ENCODE data around the gene ASB16.
"Not testable (repeated sequence)": the region's sequence is repeated elsewhere in the genome, so short reads cannot be mapped to it uniquely, and the experiment has no call there.

The ASB16 gene

GRCh38 chr17:44137891-44138709 is 32.4 kb upstream of the ASB16 start:
- Histone ChIP-seq H3K27me3 (ENCODE audit: insufficient read depth, insufficient read length) (no peaks in the 10 kb centered on the region), H3K4me3 (ENCODE audit: insufficient read length, low read depth) (peak overlapping the region; percentile 19), H3K4me1 (ENCODE audit: insufficient read depth, insufficient read length) (peaks cover 13% of the 10 kb centered on the region), H3K36me3 (ENCODE audit: insufficient read depth, insufficient read length, low read length) (no peaks in the 10 kb centered on the region), H3K9ac (ENCODE audit: insufficient read length, low read depth) (peak overlapping the region; percentile 66), H3K9me3 (ENCODE audit: insufficient read depth, low read length) (no peaks in the 10 kb centered on the region)
- DNase-seq (ENCODE audit: low read depth, low spot score): peak; percentile 47
- no peak for TF ChIP-seq ZNF274 (IDR thresholded peaks at IDR 0.05; ENCODE audit: low read depth, low read length)
- TF ChIP-seq SUZ12 (IDR thresholded peaks at IDR 0.05; ENCODE audit: extremely low read depth, insufficient read depth, insufficient read length): no peak
- TF ChIP-seq YY1 (IDR thresholded peaks at IDR 0.05; ENCODE audit: insufficient read depth, insufficient read length): no peak

DNA sequence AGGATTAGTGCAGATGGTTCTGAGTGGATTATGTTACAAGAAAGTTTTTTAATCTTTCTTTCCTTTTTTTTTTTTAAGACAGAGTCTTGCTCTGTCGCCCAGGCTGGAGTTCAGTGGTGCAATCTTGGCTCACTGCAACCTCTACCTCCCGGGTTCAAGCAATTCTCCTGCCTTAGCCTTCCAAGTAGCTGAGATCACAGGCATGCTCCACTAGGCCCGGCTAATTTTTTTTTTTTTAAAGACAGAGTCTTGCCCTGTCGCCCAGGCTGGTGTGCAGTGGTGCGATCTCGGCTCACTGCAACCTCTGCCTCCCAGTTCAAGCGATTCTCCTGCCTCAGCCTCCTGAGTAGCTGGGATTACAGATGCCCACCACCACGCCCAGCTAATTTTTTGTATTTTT is 26.6 kb upstream of the ASB16 start:
- H3K4me3 ChIP-seq (ENCODE audit: insufficient read length, low read depth); H3K4me1 ChIP-seq (ENCODE audit: insufficient read depth, insufficient read length); H3K27me3 ChIP-seq (ENCODE audit: insufficient read depth, insufficient read length); H3K9ac ChIP-seq (ENCODE audit: insufficient read length, low read depth); H3K9me3 ChIP-seq (ENCODE audit: insufficient read depth, low read length); DNase-seq (ENCODE audit: low read depth, low spot score): not testable (repeated sequence)
- H3K36me3 ChIP-seq (ENCODE audit: insufficient read depth, insufficient read length, low read length): peaks cover 39% of the 10 kb centered on the region

DNA sequence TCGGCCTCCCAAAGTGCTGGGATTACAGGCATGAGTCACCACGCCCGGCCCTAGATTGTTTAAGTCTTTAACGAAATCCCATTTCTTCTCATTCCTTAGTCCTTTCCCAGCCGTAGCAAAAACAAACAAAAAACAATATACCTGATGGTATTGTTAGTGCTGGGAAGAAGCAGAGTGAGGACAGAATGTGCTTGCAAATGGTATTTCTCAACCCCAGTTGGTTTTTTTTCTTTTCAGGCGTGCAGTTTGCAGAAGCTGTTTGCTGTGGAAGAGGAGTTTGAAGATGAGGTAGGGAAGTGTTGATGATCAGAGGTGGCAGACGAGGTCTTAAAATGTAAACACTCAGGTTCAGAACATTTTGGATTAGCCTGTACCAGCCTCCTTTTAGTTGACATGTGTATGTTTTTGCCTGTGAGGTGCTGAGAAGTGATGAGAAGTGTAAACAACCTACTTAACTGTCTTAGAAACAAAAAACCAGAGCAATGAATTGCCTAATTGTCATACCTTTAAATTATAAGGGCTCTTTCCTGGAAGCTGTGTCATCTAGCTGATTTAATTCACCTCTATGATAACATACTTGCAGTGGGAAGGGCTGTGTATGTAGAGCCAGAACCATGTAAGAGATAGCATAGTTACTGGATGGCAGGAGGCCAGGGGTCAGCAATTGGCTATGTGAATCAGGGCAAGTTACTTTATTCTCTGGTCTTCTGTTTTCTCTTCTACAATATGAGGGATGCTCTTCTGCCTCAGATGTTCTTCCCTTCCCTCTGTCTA is 25.4 kb upstream of the ASB16 start:
- DNase-seq (ENCODE audit: low read depth, low spot score): no peak

GRCh38 chr17:44146375-44147346 is 23.8 kb upstream of the ASB16 start:
- H3K36me3 ChIP-seq (ENCODE audit: insufficient read depth, insufficient read length, low read length): peaks cover 61% of the 10 kb centered on the region
- H3K27me3 ChIP-seq (ENCODE audit: insufficient read depth, insufficient read length): no peaks in the 10 kb centered on the region
- no peak overlapping the region for H3K9ac ChIP-seq (ENCODE audit: insufficient read length, low read depth)
- TF ChIP-seq SUZ12 (IDR thresholded peaks at IDR 0.05; ENCODE audit: extremely low read depth, insufficient read depth, insufficient read length) (no peak), YY1 (IDR thresholded peaks at IDR 0.05; ENCODE audit: insufficient read depth, insufficient read length) (no peak), ZNF274 (IDR thresholded peaks at IDR 0.05; ENCODE audit: low read depth, low read length) (no peak)
- H3K9me3 ChIP-seq (ENCODE audit: insufficient read depth, low read length): no peaks in the 10 kb centered on the region
- DNase-seq (ENCODE audit: low read depth, low spot score): no peak
- no peaks in the 10 kb centered on the region for H3K4me1 ChIP-seq (ENCODE audit: insufficient read depth, insufficient read length)
- no peak overlapping the region for H3K4me3 ChIP-seq (ENCODE audit: insufficient read length, low read depth)

More for the DNA sequence above, 25.4 kb upstream of the ASB16 start:
- no peak overlapping the region for H3K4me3 ChIP-seq (ENCODE audit: insufficient read length, low read depth)
- peaks cover 50% of the 10 kb centered on the region for H3K36me3 ChIP-seq (ENCODE audit: insufficient read depth, insufficient read length, low read length)
- H3K9me3 ChIP-seq (ENCODE audit: insufficient read depth, low read length): no peaks in the 10 kb centered on the region
- no peak overlapping the region for H3K9ac ChIP-seq (ENCODE audit: insufficient read length, low read depth)
- no peaks in the 10 kb centered on the region for H3K27me3 ChIP-seq (ENCODE audit: insufficient read depth, insufficient read length)
- no peak for TF ChIP-seq SUZ12 (IDR thresholded peaks at IDR 0.05; ENCODE audit: extremely low read depth, insufficient read depth, insufficient read length)
- TF ChIP-seq ZNF274 (IDR thresholded peaks at IDR 0.05; ENCODE audit: low read depth, low read length): no peak
- TF ChIP-seq YY1 (IDR thresholded peaks at IDR 0.05; ENCODE audit: insufficient read depth, insufficient read length): no peak
- H3K4me1 ChIP-seq (ENCODE audit: insufficient read depth, insufficient read length): no peaks in the 10 kb centered on the region

GRCh38 chr17:44147812-44148211 is 22.7 kb upstream of the ASB16 start:
- no peaks in the 10 kb centered on the region for H3K27me3 ChIP-seq (ENCODE audit: insufficient read depth, insufficient read length)
- no peak for TF ChIP-seq SUZ12 (IDR thresholded peaks at IDR 0.05; ENCODE audit: extremely low read depth, insufficient read depth, insufficient read length)
- TF ChIP-seq YY1 (IDR thresholded peaks at IDR 0.05; ENCODE audit: insufficient read depth, insufficient read length): no peak
- TF ChIP-seq ZNF274 (IDR thresholded peaks at IDR 0.05; ENCODE audit: low read depth, low read length): no peak
- H3K4me3 ChIP-seq (ENCODE audit: insufficient read length, low read depth): no peak overlapping the region
- H3K4me1 ChIP-seq (ENCODE audit: insufficient read depth, insufficient read length): no peaks in the 10 kb centered on the region
- H3K36me3 ChIP-seq (ENCODE audit: insufficient read depth, insufficient read length, low read length): peaks cover 67% of the 10 kb centered on the region
- no peak for DNase-seq (ENCODE audit: low read depth, low spot score)
- no peak overlapping the region for H3K9ac ChIP-seq (ENCODE audit: insufficient read length, low read depth)
- no peaks in the 10 kb centered on the region for H3K9me3 ChIP-seq (ENCODE audit: insufficient read depth, low read length)

- not testable (repeated sequence) for H3K4me1 ChIP-seq (ENCODE audit: insufficient read depth, insufficient read length); H3K9me3 ChIP-seq (ENCODE audit: insufficient read depth, low read length); H3K9ac ChIP-seq (ENCODE audit: insufficient read length, low read depth); H3K4me3 ChIP-seq (ENCODE audit: insufficient read length, low read depth); H3K27me3 ChIP-seq (ENCODE audit: insufficient read depth, insufficient read length); DNase-seq (ENCODE audit: low read depth, low spot score)
- peaks cover 77% of the 10 kb centered on the region for H3K36me3 ChIP-seq (ENCODE audit: insufficient read depth, insufficient read length, low read length)
Observed at GRCh38 chr17:44149066-44149465, 21.4 kb upstream of the ASB16 start.

Measured in NT2/D1 (cell line).